CD8-positive, alpha-beta memory T cell (primary cell): ENCODE data around the gene AK3. TPM values are rescaled to one million over a fixed set of nuclear protein-coding genes. Genes with fewer than 3 reads are reported as not detected.

Experiments used
- polyA plus RNA-seq: library from polyadenylated mRNA; unstranded; fragments of 300-500 nt; fragmentation: Illumina TruSeq; gene quantifications from one replicate; pipeline ENCODE4 v1.2.3, GENCODE V29; 2021
- total RNA-seq, 2 experiments: library from RNA; stranded (reverse); gene quantifications; one replicate each; pipeline ENCODE4 v1.2.3, GENCODE V29; 2021

Gene AK3
- total and polyA plus RNA-seq, 3 experiments from 2014 or later, result 25.3 to 42.0 (median 29.8) TPM

Other genes starting within 250 kb of the AK3 start
- gene PLPP6, start 78.9 kb downstream of the AK3 start, total RNA-seq, result 1 to 10 TPM; 5.5 to 6.3 TPM
- gene PLPP6, start 78.9 kb downstream of the AK3 start, polyA plus RNA-seq, result 3.7 TPM
- gene SPATA6L, start 74.7 kb downstream of the AK3 start, total RNA-seq, result under 1 TPM; 0.51 to 0.96 TPM
- gene SPATA6L, start 74.7 kb downstream of the AK3 start, polyA plus RNA-seq, result 0.14 TPM
- gene CDC37L1, start 61.6 kb downstream of the AK3 start, total RNA-seq, result 10 to 100 TPM; 12.5 to 15.0 TPM
- gene CDC37L1, start 61.6 kb downstream of the AK3 start, polyA plus RNA-seq, result 17.8 TPM
- gene RCL1, start 51.7 kb upstream of the AK3 start, total RNA-seq, result 10 to 100 TPM; 36.5 to 39.1 TPM
- 17.7 TPM for gene RCL1, start 51.7 kb upstream of the AK3 start, polyA plus RNA-seq
- gene JAK2, start 244.1 kb upstream of the AK3 start, total RNA-seq, result 10 to 100 TPM; 24.9 to 25.1 TPM
- gene JAK2, start 244.1 kb upstream of the AK3 start, polyA plus RNA-seq, result 9.6 TPM